Activated CD4-positive, alpha-beta T cell treated with anti-CD3 and anti-CD28 coated beads for 1 hour (primary cell): Measurements from ENCODE around the gene LRRC49.

ENCODE experiments used
- DNase-seq: peaks from one replicate; pipeline ENCODE4 v3.0.0-alpha.2; 2020

Gene LRRC49

GRCh38 chr15:71055461-71055860 lies 162.8 kb downstream of the LRRC49 start:
- DNase-seq: no peak

GRCh38 chr15:71056111-71056510 lies 163.5 kb downstream of the LRRC49 start:
- DNase-seq: no peak

GRCh38 chr15:71057143-71057542 lies 164.5 kb downstream of the LRRC49 start:
- no peak for DNase-seq

DNA sequence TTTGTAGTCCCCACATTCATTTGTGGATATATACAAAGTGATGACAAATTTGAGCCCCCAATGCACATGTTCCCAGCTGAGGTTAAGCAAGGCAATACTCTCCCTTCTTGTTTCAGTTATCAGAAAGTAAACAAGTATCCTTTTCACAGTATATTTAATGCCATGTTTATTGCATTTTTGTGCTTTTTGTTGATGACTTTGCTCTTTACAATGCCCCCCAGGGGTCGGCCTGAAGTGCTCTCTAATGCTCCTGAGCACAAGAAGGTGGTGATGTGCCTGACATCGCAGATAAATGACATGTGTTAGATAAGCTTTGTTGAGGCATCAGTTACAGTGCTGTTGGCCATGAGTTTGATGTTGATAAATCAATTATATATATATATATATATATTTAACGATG lies 165.0 kb downstream of the LRRC49 start:
- no peak for DNase-seq

DNA sequence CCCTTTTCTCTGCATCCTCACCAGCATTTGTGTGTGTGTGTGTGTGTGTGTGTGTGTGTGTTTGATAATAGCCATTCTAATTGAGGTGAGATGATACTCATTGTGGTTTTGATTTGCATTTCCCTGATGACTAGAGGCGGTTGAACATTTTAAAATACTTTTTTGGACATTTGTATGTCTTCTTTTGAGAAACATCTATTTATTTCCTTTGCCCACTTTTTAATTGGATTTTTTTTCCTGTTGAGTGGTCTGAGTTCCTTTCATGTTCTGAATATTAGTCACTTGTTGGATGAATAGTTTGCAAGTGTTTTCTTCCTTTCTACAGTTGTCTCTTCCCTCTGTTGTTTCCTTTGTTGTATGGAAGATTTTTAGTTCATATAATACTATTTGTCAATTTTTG lies 168.4 kb downstream of the LRRC49 start:
- no peak for DNase-seq

GRCh38 chr15:71066983-71067382 lies 174.4 kb downstream of the LRRC49 start:
- no peak for DNase-seq

GRCh38 chr15:71069693-71070092 lies 177.1 kb downstream of the LRRC49 start:
- DNase-seq: no peak

GRCh38 chr15:71071529-71071928 lies 178.9 kb downstream of the LRRC49 start:
- DNase-seq: no peak

DNA sequence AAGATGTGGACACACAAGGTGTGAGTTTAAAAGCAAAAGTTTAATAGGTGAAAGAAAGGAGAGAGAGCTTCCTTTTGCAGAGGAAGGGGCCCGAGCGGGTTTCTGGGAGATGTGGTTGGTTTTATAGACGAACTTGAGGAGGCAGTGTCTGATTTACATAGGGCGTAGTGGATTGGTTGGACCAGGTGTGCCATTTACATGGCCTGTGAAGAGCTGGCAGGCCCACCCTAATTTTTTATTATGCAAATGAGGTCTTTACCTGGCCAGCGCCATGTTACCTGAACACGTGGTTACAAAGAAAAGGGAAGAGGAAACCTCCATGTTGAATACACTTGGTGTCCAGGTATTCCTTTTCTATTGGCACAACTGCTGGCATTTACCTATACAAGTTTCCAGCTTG lies 179.8 kb downstream of the LRRC49 start:
- no peak for DNase-seq

DNA sequence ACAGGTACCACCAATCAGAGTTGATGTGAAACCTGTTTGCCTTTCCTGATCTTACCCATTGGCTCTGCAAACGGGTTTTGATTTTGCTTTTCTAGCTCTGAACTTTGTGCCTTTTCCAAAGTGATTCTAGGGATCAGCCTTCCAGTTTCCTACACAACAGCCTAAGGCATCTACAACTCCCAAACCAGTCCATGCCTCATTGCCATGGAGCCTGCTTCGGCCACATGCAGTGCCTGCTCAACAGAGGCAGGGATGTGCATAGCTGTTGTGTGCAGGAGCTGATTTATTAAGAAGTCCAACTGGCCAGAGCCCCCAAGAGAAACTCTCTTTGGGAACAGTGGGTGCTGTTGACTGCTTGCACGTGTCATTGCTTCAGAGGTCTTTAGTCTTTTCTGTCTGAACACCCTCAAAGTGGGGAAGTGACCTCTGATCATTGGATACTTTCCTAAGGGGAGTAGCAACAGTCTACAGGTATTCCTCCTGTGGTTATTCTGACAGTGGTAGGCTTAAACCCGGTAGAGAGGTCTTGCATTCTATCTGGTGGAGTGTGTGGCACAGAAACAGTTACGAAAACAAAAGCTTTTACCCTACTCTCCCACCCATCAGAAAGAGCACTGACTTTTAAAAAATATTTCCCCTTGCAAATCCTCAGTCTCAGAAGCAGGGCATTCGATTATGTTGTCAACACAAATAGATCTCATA lies 186.0 kb downstream of the LRRC49 start:
- DNase-seq: no peak

DNA sequence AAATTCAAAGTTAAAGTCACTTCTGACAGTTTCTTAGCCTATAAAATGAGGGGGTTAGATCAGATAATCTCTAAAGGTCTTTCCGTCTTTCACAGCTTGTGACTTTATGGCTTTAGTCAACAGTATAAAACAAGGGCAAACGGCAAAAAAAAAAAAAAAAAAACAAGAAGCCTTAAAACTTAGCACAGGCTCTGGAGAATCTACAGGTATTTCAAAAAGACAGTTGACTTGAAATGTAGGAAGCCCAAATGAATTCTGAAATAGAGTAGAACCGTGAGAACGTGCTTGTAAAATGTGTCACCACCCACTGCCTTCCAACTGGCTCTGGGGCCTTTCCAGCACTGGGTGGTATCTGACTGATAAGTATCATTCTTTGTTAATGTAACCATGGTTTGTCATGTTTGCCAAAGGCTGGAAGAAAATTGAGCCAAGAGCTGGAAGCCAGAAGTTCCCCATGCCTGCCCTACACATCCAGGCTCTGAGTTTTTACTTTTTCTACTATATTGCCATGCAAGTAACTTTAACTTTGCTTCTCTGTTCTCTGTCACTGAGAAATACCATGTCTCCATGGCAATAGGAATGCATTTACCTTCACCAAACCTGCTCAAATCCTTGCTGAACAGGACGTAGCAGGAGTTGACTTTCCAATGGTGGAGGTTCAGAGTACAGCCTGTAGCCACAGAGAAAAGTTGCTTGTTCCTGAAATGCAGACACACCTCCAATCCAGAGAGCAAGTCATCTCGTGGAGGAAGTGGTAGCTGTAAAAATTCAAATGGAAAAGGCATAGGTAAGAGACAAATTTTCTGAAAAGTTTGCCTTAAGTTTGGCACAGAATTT lies 186.8 kb downstream of the LRRC49 start:
- no peak for DNase-seq

DNA sequence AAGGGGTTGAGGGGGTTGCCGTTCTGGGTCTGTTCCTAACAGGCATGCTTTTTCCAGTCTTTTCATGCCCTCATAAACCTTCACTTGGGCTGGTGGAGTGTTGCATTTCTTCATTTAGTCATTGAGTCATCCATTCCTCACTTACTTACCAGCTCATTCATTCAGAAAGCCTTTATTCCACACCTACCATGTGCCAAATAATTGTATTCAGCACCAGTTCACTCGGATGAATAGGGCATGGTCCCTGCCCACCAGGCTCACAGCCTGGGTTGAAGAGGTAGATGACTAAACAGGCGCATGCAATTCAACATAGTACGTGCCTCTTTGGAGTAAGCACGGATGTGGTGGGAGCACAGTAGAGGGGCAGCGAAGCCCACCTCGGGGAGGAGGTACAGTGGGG lies 187.5 kb downstream of the LRRC49 start:
- DNase-seq: no peak

DNA sequence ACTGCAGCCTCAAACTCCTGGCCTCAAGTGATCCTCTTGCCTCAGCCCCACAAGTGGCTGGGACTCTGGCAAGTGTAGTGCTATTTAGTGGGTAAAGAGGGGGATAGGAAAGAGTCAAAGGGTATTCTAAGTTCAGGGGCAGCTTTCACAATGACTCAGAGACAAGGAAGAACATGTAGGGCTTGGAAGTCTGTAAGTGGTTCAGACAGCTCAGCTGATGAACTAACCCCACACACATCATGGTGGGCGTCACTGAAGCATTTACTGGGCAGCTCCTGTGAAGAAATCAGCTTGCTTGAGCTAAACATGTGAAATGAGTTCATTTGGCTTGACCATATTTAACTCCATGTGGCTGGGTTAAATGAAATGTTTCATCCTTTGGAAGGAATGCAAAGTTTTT lies 188.1 kb downstream of the LRRC49 start:
- DNase-seq: no peak

DNA sequence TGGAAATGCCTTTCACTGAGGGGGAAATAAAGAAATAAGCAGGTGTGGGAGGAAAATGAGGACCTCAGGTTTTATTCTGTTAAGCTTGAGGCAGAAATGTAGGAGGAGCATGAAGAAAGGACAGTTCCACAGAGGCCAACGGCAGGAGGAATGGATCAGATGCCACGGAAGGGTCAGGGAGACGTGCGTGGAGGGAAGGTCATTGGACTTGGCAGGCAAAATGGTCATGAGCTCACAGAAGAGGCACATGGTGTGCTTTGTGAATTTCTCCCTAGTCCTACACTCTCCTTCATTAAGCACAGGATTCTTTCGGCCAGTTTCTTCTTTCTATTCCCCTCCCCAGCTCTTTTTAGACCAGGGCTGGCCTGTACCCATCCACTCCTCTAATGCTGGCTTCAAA lies 190.2 kb downstream of the LRRC49 start:
- DNase-seq: no peak

GRCh38 chr15:71083349-71083748 lies 190.7 kb downstream of the LRRC49 start:
- DNase-seq: no peak

- DNase-seq: no peak
Observed at GRCh38 chr15:71084264-71084663, 191.6 kb downstream of the LRRC49 start.

DNA sequence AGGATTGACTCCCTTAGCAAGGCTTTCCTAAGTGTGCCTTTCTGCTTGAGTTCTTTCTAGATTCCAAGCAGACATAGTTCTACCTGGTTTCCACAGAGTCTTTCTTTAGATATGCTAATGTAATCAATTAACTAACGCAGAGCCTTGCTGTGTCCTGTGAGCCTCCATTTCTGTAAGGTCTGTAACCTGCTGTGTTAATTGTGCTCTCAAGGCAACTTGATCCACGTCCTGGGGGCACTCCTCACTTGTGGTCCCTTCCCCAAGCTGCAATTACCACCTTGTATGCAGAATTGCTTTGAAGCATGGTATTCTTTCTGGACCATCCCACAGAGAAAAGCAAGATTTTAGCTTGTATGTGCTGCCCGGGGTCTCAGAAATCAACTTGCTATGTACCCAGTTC lies 193.2 kb downstream of the LRRC49 start:
- no peak for DNase-seq

- DNase-seq: no peak
Observed at GRCh38 chr15:71088155-71088554, 195.5 kb downstream of the LRRC49 start.

- no peak for DNase-seq
Observed at GRCh38 chr15:71088683-71089082, 196.1 kb downstream of the LRRC49 start.

DNA sequence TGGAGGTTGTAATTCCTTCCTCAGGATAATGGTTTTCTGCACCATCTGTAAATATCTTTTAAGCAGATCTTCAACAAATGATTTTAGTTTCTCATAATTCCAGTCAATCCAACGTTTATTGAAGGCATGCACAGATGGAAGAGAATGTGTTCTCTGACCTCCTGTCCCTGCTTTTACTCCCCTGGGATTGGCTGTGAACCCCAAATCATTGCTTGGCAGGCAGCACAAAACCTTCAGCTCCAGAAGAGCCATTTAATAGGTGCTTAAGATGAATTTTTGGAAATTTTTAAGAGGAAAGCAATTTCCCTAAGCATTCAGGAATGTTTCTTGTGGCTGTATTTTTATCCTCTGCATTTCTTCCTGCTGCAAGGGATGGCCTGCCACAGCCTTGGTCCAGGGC lies 197.2 kb downstream of the LRRC49 start:
- DNase-seq: no peak

- DNase-seq: no peak
Observed at GRCh38 chr15:71091601-71092000, 199.0 kb downstream of the LRRC49 start.

GRCh38 chr15:71092056-71092600 lies 199.5 kb downstream of the LRRC49 start:
- DNase-seq: no peak

DNA sequence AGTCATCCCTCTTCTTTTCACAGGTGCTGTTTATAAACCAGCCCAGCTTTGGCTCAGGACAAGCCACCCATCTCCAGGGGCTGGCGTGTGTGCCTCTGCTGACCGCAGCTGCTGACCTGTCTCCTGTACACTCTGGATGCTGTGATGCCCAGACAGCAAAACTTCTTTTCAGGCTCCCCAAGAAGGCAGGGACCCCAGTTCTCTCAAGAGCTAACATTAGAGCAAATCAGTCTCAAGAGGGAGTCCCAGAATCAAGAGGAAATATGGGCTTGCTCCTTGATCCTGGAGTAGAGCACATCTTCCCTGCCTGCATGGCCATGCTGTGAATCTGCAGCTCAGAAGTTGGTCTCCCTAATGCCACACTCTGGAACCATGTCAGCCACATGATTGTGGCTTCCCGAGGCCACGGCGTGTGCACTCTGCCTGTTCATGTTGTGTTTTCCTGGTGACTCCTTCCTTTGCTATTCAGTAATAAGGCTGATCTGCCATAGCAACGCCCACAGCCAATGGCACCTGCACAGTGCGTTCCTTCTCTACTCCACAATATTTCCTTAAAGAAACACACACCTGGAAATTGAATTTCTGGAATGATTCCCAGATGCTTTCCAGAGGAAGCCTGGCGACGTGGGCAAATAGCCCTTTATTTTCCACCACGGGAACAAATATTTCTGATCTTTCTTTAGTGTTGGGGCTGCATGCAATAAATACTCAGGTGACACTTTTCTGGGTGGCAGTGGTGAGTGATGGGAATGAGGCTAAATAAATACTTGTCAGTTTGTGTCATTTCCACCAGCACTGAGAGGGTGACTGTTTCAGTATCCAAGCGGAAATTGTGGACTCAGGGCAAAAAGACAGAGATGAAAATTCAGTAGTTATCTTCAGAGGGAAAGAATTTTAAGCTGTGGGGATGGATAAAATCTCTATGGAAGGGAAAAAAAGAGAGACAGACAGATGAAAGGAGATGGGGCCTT lies 200.7 kb downstream of the LRRC49 start:
- DNase-seq: no peak
